HEK293 (cell line): ENCODE results near the gene FAM120B.

ENCODE experiments used
- CTCF ChIA-PET: fragments of 350-600 bp; formaldehyde crosslinking; extraction: SDS; loops from one replicate; lab custom pipeline; 2021; ENCODE audit warnings: antibody characterized with exemption; lab: Yijun Ruan, JAX
- POLR2A ChIA-PET: fragments of 300-600 bp; formaldehyde crosslinking; extraction: SDS; loops from one replicate; lab custom pipeline; 2020; ENCODE audit warnings: antibody characterized with exemption, inconsistent platforms; lab: Yijun Ruan, JAX
- H3K27ac ChIP-seq: fragments of 200-500 bp; sonication (Bioruptor generic); 2 replicates; pipeline ENCODE4 v1.5.1; 2014; ENCODE audit warnings: low read depth, low read length, control low read depth, inconsistent platforms; ENCODE audit errors: extremely low read depth
- H3K36me3 ChIP-seq, 2 experiments: fragments of 200-500 bp in 1 of 2; sonication (Bioruptor generic) in 1 of 2; 1 replicate in 1 of 2; 2 replicates in 1 of 2; pipeline ENCODE4 v1.5.1; 2014 to 2017; ENCODE audit warnings: inconsistent platforms in 2 of 2, low read length in 2 of 2; ENCODE audit not compliant: control insufficient read depth in 2 of 2, insufficient read depth in 1 of 2
- H3K4me1 ChIP-seq: fragments of 200-500 bp; sonication (Bioruptor generic); 2 replicates; pipeline ENCODE4 v1.5.1; 2014; ENCODE audit warnings: mild to moderate bottlenecking, low read length, inconsistent platforms; ENCODE audit not compliant: control insufficient read depth, insufficient read depth
- H3K4me3 ChIP-seq: 2 replicates; pipeline ENCODE4 v1.5.1; 2011; ENCODE audit warnings: low read depth, mild to moderate bottlenecking, control low read depth, low read length, moderate library complexity
- H3K9me3 ChIP-seq: fragments of 200-500 bp; sonication (Bioruptor generic); 2 replicates; pipeline ENCODE4 v1.5.1; 2014; ENCODE audit warnings: low read depth, low read length, inconsistent platforms; ENCODE audit not compliant: control insufficient read depth, insufficient read depth
- GLI4 ChIP-seq: fragments of 450-650 bp; formaldehyde crosslinking; IDR thresholded peaks from 2 replicates; pipeline ENCODE4 v1.5.1; 2016; ENCODE audit warnings: missing biosample characterization, missing genetic modification characterization
- KLF9 ChIP-seq: fragments of 450-650 bp; formaldehyde crosslinking; IDR thresholded peaks from 2 replicates; pipeline ENCODE4 v1.5.1; 2016; ENCODE audit warnings: missing biosample characterization, missing genetic modification characterization, low read depth
- PATZ1 ChIP-seq: fragments of 450-650 bp; formaldehyde crosslinking; IDR thresholded peaks from 2 replicates; pipeline ENCODE4 v1.5.1; 2016; ENCODE audit warnings: missing biosample characterization, missing genetic modification characterization
- PRDM10 ChIP-seq: fragments of 450-650 bp; formaldehyde crosslinking; IDR thresholded peaks from 2 replicates; pipeline ENCODE4 v1.5.1; 2016; ENCODE audit warnings: missing biosample characterization, missing genetic modification characterization
- SCRT2 ChIP-seq: fragments of 450-650 bp; formaldehyde crosslinking; IDR thresholded peaks from 2 replicates; pipeline ENCODE4 v1.5.1; 2016; ENCODE audit warnings: missing biosample characterization, missing genetic modification characterization
- SP2 ChIP-seq: fragments of 450-650 bp; formaldehyde crosslinking; IDR thresholded peaks from 2 replicates; pipeline ENCODE4 v1.5.1; 2016; ENCODE audit warnings: missing biosample characterization, missing genetic modification characterization
- ZBTB10 ChIP-seq: fragments of 450-650 bp; formaldehyde crosslinking; IDR thresholded peaks from 2 replicates; pipeline ENCODE4 v1.5.1; 2016; ENCODE audit warnings: missing biosample characterization, missing genetic modification characterization
- ZEB2 ChIP-seq: fragments of 450-650 bp; formaldehyde crosslinking; IDR thresholded peaks from 2 replicates; pipeline ENCODE4 v1.5.1; 2016; ENCODE audit warnings: missing biosample characterization, missing genetic modification characterization
- ZNF18 ChIP-seq: fragments of 450-650 bp; formaldehyde crosslinking; IDR thresholded peaks from 2 replicates; pipeline ENCODE4 v1.5.1; 2016; ENCODE audit warnings: missing biosample characterization, missing genetic modification characterization
- ZNF184 ChIP-seq: fragments of 450-650 bp; IDR thresholded peaks from 2 replicates; pipeline ENCODE4 v1.5.1; 2018; ENCODE audit warnings: missing biosample characterization, mild to moderate bottlenecking, missing genetic modification characterization
- ZNF324 ChIP-seq: fragments of 450-650 bp; formaldehyde crosslinking; IDR thresholded peaks from 2 replicates; pipeline ENCODE4 v1.5.1; 2016; ENCODE audit warnings: missing biosample characterization, missing genetic modification characterization
- ZNF394 ChIP-seq: fragments of 450-650 bp; formaldehyde crosslinking; IDR thresholded peaks from 2 replicates; pipeline ENCODE4 v1.5.1; 2016; ENCODE audit warnings: missing biosample characterization, missing genetic modification characterization, mild to moderate bottlenecking, moderate library complexity, borderline replicate concordance
- ZNF423 ChIP-seq: fragments of 450-650 bp; formaldehyde crosslinking; IDR thresholded peaks from 2 replicates; pipeline ENCODE4 v1.5.1; 2016; ENCODE audit warnings: missing biosample characterization, missing genetic modification characterization
- ZNF501 ChIP-seq: fragments of 450-650 bp; formaldehyde crosslinking; IDR thresholded peaks from 2 replicates; pipeline ENCODE4 v1.5.1; 2016; ENCODE audit warnings: missing biosample characterization, missing genetic modification characterization
- ZNF518A ChIP-seq: fragments of 450-650 bp; formaldehyde crosslinking; conservative IDR thresholded peaks from 2 replicates; pipeline ENCODE4 v1.5.1; 2016; ENCODE audit warnings: low read depth, missing biosample characterization, missing genetic modification characterization

FAM120B gene

GRCh38 chr6:170265655-170266054 is 40.9 kb upstream of the FAM120B start (continued):
- TF ChIP-seq ZNF518A (tag by site-specific recombination) = no peak
- TF ChIP-seq GLI4 = no peak
- TF ChIP-seq ZNF324 (tag by site-specific recombination) = no peak
- TF ChIP-seq ZNF184 (tag by site-specific recombination) = no peak
- no peak for TF ChIP-seq ZNF18 (tag by site-specific recombination)
- TF ChIP-seq PATZ1 = no peak
- TF ChIP-seq ZNF394 = no peak
- no peak for TF ChIP-seq SP2

GRCh38 chr6:170266061-170266825 is 40.3 kb upstream of the FAM120B start:
- H3K27ac ChIP-seq = no peak overlapping the region
- H3K4me3 ChIP-seq = no peak overlapping the region
- H3K36me3 ChIP-seq = no peaks in the 10 kb centered on the region
- CTCF ChIA-PET = interaction anchor here (1.0 kb wide), 1 partner anchor 475 kb away, joined by 4 read pairs; no protein-coding TSS in a partner anchor
- no peaks in the 10 kb centered on the region for H3K4me1 ChIP-seq
- POLR2A ChIA-PET = no interaction called here
- H3K9me3 ChIP-seq = no peaks in the 10 kb centered on the region
- TF ChIP-seq ZBTB10 (tag by site-specific recombination) (no peak), ZNF423 (tag by site-specific recombination) (no peak), KLF9 (no peak), ZNF501 (tag by site-specific recombination) (no peak), SCRT2 (tag by site-specific recombination) (no peak), PRDM10 (tag by site-specific recombination) (no peak), ZEB2 (tag by site-specific recombination) (no peak)
- TF ChIP-seq, all 188 proteins: peak for 0
